ENCODE measurements around the gene FBXO41. TPM values are rescaled to one million over a fixed set of nuclear protein-coding genes. Genes with fewer than 3 reads are reported as not detected.

The FBXO41 gene
- total RNA-seq, 4 donors from 2014 or later, result 0.98 to 4.9 (median 2.8) TPM

DNA sequence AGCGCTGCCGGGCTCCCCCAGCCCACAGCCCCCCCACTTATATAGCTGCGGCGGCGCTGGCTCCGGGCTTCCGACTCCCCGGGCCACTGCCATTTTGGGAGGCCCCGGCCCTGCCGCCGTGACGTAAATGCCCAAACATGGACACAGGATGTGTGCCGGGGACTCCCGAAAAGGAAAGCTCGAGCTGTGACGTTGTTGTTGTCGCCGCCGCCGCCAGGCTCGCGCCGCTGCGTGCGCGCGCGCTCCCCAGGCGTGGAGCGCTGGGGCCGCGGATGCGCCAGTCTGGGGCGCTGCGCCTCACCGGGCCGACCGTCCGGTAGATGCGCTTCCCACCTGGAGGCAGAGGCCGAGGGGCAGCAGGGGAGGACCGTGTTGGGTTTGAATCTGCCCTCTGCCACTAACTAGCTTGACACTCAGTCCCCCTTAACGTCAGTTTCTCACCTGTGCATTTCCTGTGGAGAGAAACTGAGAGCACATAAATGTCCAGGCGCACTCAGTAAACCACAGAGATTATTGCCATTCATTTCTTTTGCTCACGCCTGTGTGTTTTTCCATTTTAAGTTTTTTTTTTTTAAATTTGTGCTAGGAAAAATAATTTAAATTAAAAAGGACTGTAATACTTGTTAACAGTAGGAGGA, 9.4 kb upstream of the FBXO41 start, which contains the start of gene EGR4:
Gene EGR4, minus strand, starts transcription at position 15 of the 638 bp plus-strand sequence. CDS start 231 bp downstream, outside the sequence.
- TF ChIP-seq, protein P1, sequence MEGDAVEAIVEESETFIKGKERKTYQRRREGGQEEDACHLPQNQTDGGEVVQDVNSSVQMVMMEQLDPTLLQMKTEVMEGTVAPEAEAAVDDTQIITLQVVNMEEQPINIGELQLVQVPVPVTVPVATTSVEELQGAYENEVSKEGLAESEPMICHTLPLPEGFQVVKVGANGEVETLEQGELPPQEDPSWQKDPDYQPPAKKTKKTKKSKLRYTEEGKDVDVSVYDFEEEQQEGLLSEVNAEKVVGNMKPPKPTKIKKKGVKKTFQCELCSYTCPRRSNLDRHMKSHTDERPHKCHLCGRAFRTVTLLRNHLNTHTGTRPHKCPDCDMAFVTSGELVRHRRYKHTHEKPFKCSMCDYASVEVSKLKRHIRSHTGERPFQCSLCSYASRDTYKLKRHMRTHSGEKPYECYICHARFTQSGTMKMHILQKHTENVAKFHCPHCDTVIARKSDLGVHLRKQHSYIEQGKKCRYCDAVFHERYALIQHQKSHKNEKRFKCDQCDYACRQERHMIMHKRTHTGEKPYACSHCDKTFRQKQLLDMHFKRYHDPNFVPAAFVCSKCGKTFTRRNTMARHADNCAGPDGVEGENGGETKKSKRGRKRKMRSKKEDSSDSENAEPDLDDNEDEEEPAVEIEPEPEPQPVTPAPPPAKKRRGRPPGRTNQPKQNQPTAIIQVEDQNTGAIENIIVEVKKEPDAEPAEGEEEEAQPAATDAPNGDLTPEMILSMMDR (IDR thresholded peaks at IDR 0.05; ENCODE audit: low read depth), result no peak

- TF ChIP-seq, protein P1 (IDR thresholded peaks at IDR 0.05; ENCODE audit: low read depth), result no peak
Measured at GRCh38 chr2:73292906-73293533, 8.7 kb upstream of the FBXO41 start.

- TF ChIP-seq, protein P1 (IDR thresholded peaks at IDR 0.05; ENCODE audit: low read depth), result no peak
Measured at GRCh38 chr2:73292316-73292905, 8.1 kb upstream of the FBXO41 start.

GRCh38 chr2:73291461-73292315, 7.4 kb upstream of the FBXO41 start:
- TF ChIP-seq, protein P1 (IDR thresholded peaks at IDR 0.05; ENCODE audit: low read depth), result no peak

GRCh38 chr2:73291093-73291460, 6.8 kb upstream of the FBXO41 start:
- TF ChIP-seq, protein P1 (IDR thresholded peaks at IDR 0.05; ENCODE audit: low read depth), result no peak

DNA sequence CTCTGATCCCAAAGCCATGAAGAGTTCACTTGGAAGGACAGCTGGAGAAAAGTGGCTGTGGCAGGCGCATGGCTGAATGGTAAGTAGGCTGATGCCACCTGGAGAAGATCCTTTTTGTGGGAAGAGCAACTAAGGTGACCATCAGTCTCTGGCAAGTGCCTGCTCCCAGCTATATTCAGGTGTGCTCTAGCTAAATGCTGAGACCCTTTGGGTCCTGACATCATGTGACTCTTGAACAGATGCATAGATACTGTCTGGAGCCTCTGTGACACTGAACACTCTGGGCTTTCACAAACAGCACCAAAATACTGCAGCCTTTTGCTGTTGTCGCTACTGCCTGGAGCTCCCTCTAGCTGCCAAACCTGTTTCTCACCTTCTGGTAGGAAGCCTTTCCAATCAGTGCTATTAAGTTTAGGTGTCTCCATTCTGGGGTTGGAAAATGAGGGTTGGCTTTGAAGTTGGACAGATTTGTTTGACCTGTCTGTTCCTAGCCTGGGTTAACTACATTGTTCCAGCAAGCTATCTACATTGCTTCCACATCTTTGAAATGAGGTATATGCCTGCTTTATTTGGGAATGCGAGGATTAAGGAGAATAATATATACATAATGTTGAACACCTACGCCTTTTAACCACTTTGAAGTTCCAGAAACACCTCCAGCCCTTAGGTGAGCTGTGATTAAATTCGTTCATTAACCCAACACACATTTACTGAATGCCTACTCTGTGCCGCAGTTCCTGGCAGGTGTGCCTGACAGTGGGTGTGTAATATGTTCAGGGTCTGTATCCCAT, 6.0 kb upstream of the FBXO41 start:
- TF ChIP-seq, protein P1 (IDR thresholded peaks at IDR 0.05; ENCODE audit: low read depth), result no peak
